Activated T-cell treated with anti-CD3 and anti-CD28 coated beads, Interleukin-2, amount 50 U/mL, for 4 hours (primary cell): Measurements from ENCODE around the gene NF1. TPM values are rescaled to one million over a fixed set of nuclear protein-coding genes. Genes with fewer than 3 reads are reported as not detected.
A peak's percentile ranks its signal among the peaks of the same experiment; 100 is the strongest.
"Not testable (repeated sequence)": the region's sequence is repeated elsewhere in the genome, so short reads cannot be mapped to it uniquely, and the experiment has no call there.

Source experiments
- ATAC-seq, 2 donors: fragments of 200-7000 bp; cut with Tn5 transposase; one replicate each; pipeline ENCODE4 v1.10.0; 2021
- DNase-seq: peaks from one replicate; pipeline ENCODE4 v3.0.0-alpha.2; 2020
- H3K27me3 Mint-ChIP-seq: one replicate; pipeline ENCODE4 v1.8.0; 2021; ENCODE audit warnings: low read depth, mixed read lengths
- H3K36me3 Mint-ChIP-seq: one replicate; pipeline ENCODE4 v1.8.0; 2022; ENCODE audit warnings: mixed read lengths; ENCODE audit not compliant: insufficient read depth
- H3K4me1 Mint-ChIP-seq: one replicate; pipeline ENCODE4 v1.8.0; 2021; ENCODE audit warnings: low read depth, mixed read lengths
- H3K4me3 Mint-ChIP-seq: one replicate; pipeline ENCODE4 v1.8.0; 2021; ENCODE audit warnings: mild to moderate bottlenecking, moderate library complexity, mixed read lengths
- H3K9me3 Mint-ChIP-seq: one replicate; pipeline ENCODE4 v1.8.0; 2021; ENCODE audit warnings: mixed read lengths
- total RNA-seq, 3 donors: library from RNA; stranded (reverse); gene quantifications; one replicate each; pipeline ENCODE4 v1.2.1, GENCODE V29; 2021

The NF1 gene
- total RNA-seq, 3 donors from 2014 or later = 14.2 to 17.9 (median 15.2) TPM

- Mint-ChIP-seq H3K4me1 (peaks cover 11% of the 10 kb centered on the region), H3K4me3 (no peak overlapping the region), H3K36me3 (no peaks in the 10 kb centered on the region), H3K9me3 (no peaks in the 10 kb centered on the region), H3K27me3 (no peaks in the 10 kb centered on the region)
- no peak for ATAC-seq
- DNase-seq = no peak
These were observed 4.2 kb downstream of the NF1 start for GRCh38 chr17:31099016-31099415.

GRCh38 chr17:31100840-31101459 lies 6.2 kb downstream of the NF1 start:
- no peaks in the 10 kb centered on the region for H3K9me3 Mint-ChIP-seq
- no peaks in the 10 kb centered on the region for H3K27me3 Mint-ChIP-seq

GRCh38 chr17:31101943-31102342 lies 7.2 kb downstream of the NF1 start:
- H3K36me3 Mint-ChIP-seq = peaks cover under 1% of the 10 kb centered on the region
- ATAC-seq (no peak), DNase-seq (no peak)
- H3K4me3 Mint-ChIP-seq = no peak overlapping the region
- no peaks in the 10 kb centered on the region for H3K4me1 Mint-ChIP-seq
- no peaks in the 10 kb centered on the region for H3K27me3 Mint-ChIP-seq
- no peaks in the 10 kb centered on the region for H3K9me3 Mint-ChIP-seq

More at GRCh38 chr17:31100840-31101459, 6.2 kb downstream of the NF1 start:
- no peak for ATAC-seq
- Mint-ChIP-seq H3K36me3 (no peaks in the 10 kb centered on the region), H3K4me3 (no peak overlapping the region), H3K4me1 (peaks cover 7% of the 10 kb centered on the region)
- no peak for DNase-seq

- Mint-ChIP-seq H3K4me1 (no peaks in the 10 kb centered on the region), H3K36me3 (peaks cover 2% of the 10 kb centered on the region), H3K4me3 (no peak overlapping the region), H3K27me3 (no peaks in the 10 kb centered on the region), H3K9me3 (no peaks in the 10 kb centered on the region)
- DNase-seq = no peak
- ATAC-seq = no peak
These were observed 11.2 kb downstream of the NF1 start for GRCh38 chr17:31105991-31106390.

- no peaks in the 10 kb centered on the region for H3K27me3 Mint-ChIP-seq
These were observed 16.4 kb downstream of the NF1 start for GRCh38 chr17:31111183-31111582.

GRCh38 chr17:31112001-31112661 lies 17.4 kb downstream of the NF1 start:
- Mint-ChIP-seq H3K4me3 (no peak overlapping the region), H3K27me3 (no peaks in the 10 kb centered on the region), H3K9me3 (no peaks in the 10 kb centered on the region), H3K36me3 (peaks cover under 1% of the 10 kb centered on the region), H3K4me1 (peaks cover 6% of the 10 kb centered on the region)
- DNase-seq = no peak
- ATAC-seq = peak; percentile 48 to 61

More at GRCh38 chr17:31111183-31111582, 16.4 kb downstream of the NF1 start:
- Mint-ChIP-seq H3K4me3 (no peak overlapping the region), H3K9me3 (no peaks in the 10 kb centered on the region), H3K36me3 (peaks cover 2% of the 10 kb centered on the region), H3K4me1 (peaks cover 6% of the 10 kb centered on the region)
- no peak for ATAC-seq
- DNase-seq = no peak

GRCh38 chr17:31113368-31113767 lies 18.6 kb downstream of the NF1 start:
- DNase-seq, H3K36me3 Mint-ChIP-seq, ATAC-seq, H3K27me3 Mint-ChIP-seq, H3K9me3 Mint-ChIP-seq, H3K4me1 Mint-ChIP-seq, H3K4me3 Mint-ChIP-seq: not testable (repeated sequence)

- H3K4me3 Mint-ChIP-seq = no peak overlapping the region
- H3K36me3 Mint-ChIP-seq = no peaks in the 10 kb centered on the region
- no peaks in the 10 kb centered on the region for H3K27me3 Mint-ChIP-seq
- ATAC-seq (no peak), DNase-seq (no peak)
- H3K9me3 Mint-ChIP-seq = no peaks in the 10 kb centered on the region
- peaks cover 6% of the 10 kb centered on the region for H3K4me1 Mint-ChIP-seq
These were observed 19.2 kb downstream of the NF1 start for GRCh38 chr17:31113939-31114338.

GRCh38 chr17:31114956-31115555 lies 20.3 kb downstream of the NF1 start:
- Mint-ChIP-seq H3K4me3 (no peak overlapping the region), H3K36me3 (no peaks in the 10 kb centered on the region), H3K27me3 (no peaks in the 10 kb centered on the region), H3K9me3 (no peaks in the 10 kb centered on the region), H3K4me1 (peaks cover 6% of the 10 kb centered on the region)
- ATAC-seq (no peak), DNase-seq (no peak)

GRCh38 chr17:31116167-31116566 lies 21.4 kb downstream of the NF1 start:
- no peak for ATAC-seq
- no peaks in the 10 kb centered on the region for H3K27me3 Mint-ChIP-seq
- no peak overlapping the region for H3K4me3 Mint-ChIP-seq
- no peak for DNase-seq
- peaks cover 6% of the 10 kb centered on the region for H3K4me1 Mint-ChIP-seq
- no peaks in the 10 kb centered on the region for H3K36me3 Mint-ChIP-seq
- H3K9me3 Mint-ChIP-seq = no peaks in the 10 kb centered on the region

- Mint-ChIP-seq H3K4me1 (no peaks in the 10 kb centered on the region), H3K4me3 (no peak overlapping the region), H3K9me3 (no peaks in the 10 kb centered on the region), H3K27me3 (no peaks in the 10 kb centered on the region), H3K36me3 (no peaks in the 10 kb centered on the region)
- ATAC-seq (no peak), DNase-seq (no peak)
These were observed 28.0 kb downstream of the NF1 start for GRCh38 chr17:31122746-31123145.

- Mint-ChIP-seq H3K9me3 (no peaks in the 10 kb centered on the region), H3K4me1 (no peaks in the 10 kb centered on the region), H3K36me3 (peaks cover 4% of the 10 kb centered on the region), H3K27me3 (no peaks in the 10 kb centered on the region), H3K4me3 (no peak overlapping the region)
- DNase-seq = no peak
- ATAC-seq = no peak
These were observed 31.5 kb downstream of the NF1 start for GRCh38 chr17:31126318-31126717.

GRCh38 chr17:31128241-31128640 lies 33.5 kb downstream of the NF1 start:
- peaks cover 7% of the 10 kb centered on the region for H3K36me3 Mint-ChIP-seq
- ATAC-seq (no peak), DNase-seq (no peak)
- H3K4me3 Mint-ChIP-seq = no peak overlapping the region
- H3K9me3 Mint-ChIP-seq = no peaks in the 10 kb centered on the region
- H3K27me3 Mint-ChIP-seq = no peaks in the 10 kb centered on the region
- H3K4me1 Mint-ChIP-seq = no peaks in the 10 kb centered on the region

- H3K36me3 Mint-ChIP-seq = peaks cover 7% of the 10 kb centered on the region
- H3K4me1 Mint-ChIP-seq = no peaks in the 10 kb centered on the region
- H3K27me3 Mint-ChIP-seq = no peaks in the 10 kb centered on the region
- no peak for ATAC-seq
- no peaks in the 10 kb centered on the region for H3K9me3 Mint-ChIP-seq
- no peak overlapping the region for H3K4me3 Mint-ChIP-seq
- no peak for DNase-seq
These were observed 35.8 kb downstream of the NF1 start for GRCh38 chr17:31130286-31131224.
